ENCODE data around the gene RIC3. TPM values are rescaled to one million over a fixed set of nuclear protein-coding genes. Genes with fewer than 3 reads are reported as not detected.

RIC3 gene
- total RNA-seq, 1 donor from 2014 or later: 5.3 TPM

DNA sequence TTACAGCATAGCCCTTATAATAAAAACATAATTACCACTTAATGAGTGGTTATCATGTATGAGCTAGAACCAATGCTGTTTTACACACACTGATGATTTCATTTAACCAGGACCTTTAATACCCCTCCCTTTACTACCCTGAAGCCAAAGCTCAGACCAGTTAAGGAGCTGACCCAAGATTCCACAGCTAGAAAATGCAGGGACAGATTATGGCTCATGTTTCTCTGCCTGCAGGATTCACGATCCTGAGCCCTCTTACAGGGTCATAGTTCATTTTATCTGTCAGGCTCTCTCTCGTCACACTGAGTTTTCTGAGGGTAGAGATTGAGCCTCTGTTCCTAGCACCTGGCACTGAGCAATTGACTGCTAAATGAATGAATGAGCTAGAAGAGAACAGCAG is 60.4 kb downstream of the RIC3 start:
- H3K4me3 ChIP-seq: no peak overlapping the region
- no peaks in the 10 kb centered on the region for H3K4me1 ChIP-seq
- H3K9me3 ChIP-seq: no peaks in the 10 kb centered on the region
- TF ChIP-seq, protein P1, sequence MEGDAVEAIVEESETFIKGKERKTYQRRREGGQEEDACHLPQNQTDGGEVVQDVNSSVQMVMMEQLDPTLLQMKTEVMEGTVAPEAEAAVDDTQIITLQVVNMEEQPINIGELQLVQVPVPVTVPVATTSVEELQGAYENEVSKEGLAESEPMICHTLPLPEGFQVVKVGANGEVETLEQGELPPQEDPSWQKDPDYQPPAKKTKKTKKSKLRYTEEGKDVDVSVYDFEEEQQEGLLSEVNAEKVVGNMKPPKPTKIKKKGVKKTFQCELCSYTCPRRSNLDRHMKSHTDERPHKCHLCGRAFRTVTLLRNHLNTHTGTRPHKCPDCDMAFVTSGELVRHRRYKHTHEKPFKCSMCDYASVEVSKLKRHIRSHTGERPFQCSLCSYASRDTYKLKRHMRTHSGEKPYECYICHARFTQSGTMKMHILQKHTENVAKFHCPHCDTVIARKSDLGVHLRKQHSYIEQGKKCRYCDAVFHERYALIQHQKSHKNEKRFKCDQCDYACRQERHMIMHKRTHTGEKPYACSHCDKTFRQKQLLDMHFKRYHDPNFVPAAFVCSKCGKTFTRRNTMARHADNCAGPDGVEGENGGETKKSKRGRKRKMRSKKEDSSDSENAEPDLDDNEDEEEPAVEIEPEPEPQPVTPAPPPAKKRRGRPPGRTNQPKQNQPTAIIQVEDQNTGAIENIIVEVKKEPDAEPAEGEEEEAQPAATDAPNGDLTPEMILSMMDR (IDR thresholded peaks at IDR 0.05): no peak
- H3K36me3 ChIP-seq: peaks cover 0 to 36% of the 10 kb centered on the region in 2 donors
- no peaks in the 10 kb centered on the region for H3K27me3 ChIP-seq
- H3K27ac ChIP-seq: no peak overlapping the region
- intact Hi-C loops (cut with DNase I): no loop called here
- no peak for DNase-seq (ENCODE audit: low spot score in 2 of 2)

DNA sequence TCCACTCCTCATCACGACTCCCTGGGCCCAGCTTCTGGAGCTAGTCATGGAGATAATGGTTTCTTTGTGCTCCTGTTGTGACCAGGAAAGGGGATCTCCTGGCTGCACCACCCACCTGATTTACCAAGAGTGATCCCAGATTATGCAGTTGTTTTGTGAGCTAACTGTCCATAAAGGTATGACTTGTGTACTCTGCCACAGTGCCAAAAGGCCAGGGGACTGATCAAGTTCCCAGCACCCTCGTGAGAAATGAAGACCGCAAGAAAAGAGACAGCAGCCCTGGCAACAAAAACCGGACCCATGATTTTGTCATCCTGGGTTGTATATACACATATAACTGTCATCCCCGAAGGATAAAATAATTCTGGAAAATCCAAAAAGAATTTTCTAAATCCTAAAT is 61.2 kb downstream of the RIC3 start:
- TF ChIP-seq, protein P1 (IDR thresholded peaks at IDR 0.05): no peak
- no peaks in the 10 kb centered on the region for H3K27me3 ChIP-seq
- intact Hi-C loops (cut with DNase I): no loop called here

DNA sequence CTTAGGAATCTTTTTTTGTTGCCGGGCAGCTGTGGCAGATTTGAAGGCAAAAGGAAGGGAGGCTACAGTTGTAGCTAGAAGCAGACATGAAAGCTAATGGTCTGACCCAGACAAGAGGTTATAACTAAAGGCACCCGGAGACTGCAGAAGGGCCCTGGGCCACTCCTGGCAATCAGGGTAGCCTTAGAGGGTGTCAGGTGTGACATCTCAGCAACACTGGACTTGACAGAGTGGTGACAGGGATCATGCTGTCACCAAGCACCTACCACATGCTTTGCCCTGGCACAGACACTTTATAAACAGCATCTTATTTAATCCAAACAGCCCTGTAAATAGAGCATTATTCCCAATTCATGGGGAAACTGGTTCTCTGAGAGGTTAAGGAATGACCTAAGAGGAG is 62.1 kb downstream of the RIC3 start:
- Histone ChIP-seq H3K4me1 (no peaks in the 10 kb centered on the region), H3K4me3 (no peak overlapping the region), H3K9me3 (no peaks in the 10 kb centered on the region), H3K27me3 (no peaks in the 10 kb centered on the region), H3K36me3 (peaks cover 3 to 46% of the 10 kb centered on the region in 2 donors), H3K27ac (no peak overlapping the region)
- TF ChIP-seq, protein P1 (IDR thresholded peaks at IDR 0.05): no peak
- intact Hi-C loops (cut with DNase I): no loop called here
- no peak for DNase-seq (ENCODE audit: low spot score in 2 of 2)

More for the DNA sequence above, 61.2 kb downstream of the RIC3 start:
- Histone ChIP-seq H3K27ac (no peak overlapping the region), H3K36me3 (peaks cover 0 to 39% of the 10 kb centered on the region in 2 donors), H3K9me3 (no peaks in the 10 kb centered on the region), H3K4me3 (no peak overlapping the region), H3K4me1 (no peaks in the 10 kb centered on the region)
- no peak for DNase-seq (ENCODE audit: low spot score in 2 of 2)

DNA sequence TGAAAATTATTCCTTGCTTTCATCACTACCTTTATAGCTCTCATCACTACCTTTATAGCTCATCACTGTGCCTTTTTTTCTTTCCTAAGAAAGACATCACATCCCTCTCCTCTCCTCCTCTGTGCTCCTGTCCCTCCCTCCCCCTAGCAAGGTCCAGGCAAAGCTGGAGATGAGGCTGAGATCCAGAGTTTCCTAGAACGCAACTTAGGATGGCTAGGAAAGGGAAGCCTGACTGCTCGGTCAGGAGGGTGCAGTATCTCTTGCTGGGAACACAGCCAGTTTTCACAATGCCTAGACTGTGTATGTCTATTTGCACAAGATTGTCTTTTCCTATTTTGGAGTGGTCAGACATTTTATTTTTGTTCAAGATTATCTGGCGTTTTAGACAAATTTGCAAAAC is 63.2 kb downstream of the RIC3 start:
- intact Hi-C loops (cut with DNase I): no loop called here
- Histone ChIP-seq H3K4me3 (no peak overlapping the region), H3K27me3 (no peaks in the 10 kb centered on the region), H3K36me3 (peaks cover 13 to 56% of the 10 kb centered on the region in 2 donors), H3K27ac (no peak overlapping the region), H3K4me1 (no peaks in the 10 kb centered on the region), H3K9me3 (no peaks in the 10 kb centered on the region)
- no peak for DNase-seq (ENCODE audit: low spot score in 2 of 2)
- TF ChIP-seq, protein P1 (IDR thresholded peaks at IDR 0.05): no peak

DNA sequence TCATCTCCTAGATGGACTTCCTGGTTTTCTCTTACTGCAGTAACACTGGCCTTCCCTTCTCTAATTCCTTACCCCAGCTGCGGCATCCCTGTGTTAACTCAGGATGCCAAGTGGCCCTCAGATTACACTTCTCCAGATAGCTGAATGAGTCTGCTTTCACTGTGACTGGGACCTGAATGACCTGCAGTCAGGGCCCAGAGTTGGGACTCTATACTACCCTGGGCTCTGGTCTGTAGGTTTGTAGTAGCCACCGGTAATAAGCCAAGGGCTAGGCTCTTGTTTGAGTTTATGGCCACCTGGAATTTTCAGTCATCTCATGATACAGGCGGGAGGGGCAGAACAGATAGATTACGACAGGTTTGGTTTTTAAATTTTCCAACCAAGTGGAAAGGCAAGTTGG is 63.7 kb downstream of the RIC3 start:
- Histone ChIP-seq H3K4me1 (no peaks in the 10 kb centered on the region), H3K4me3 (no peak overlapping the region), H3K27ac (no peak overlapping the region), H3K27me3 (no peaks in the 10 kb centered on the region), H3K36me3 (peaks cover 15 to 59% of the 10 kb centered on the region in 2 donors), H3K9me3 (no peaks in the 10 kb centered on the region)
- DNase-seq (ENCODE audit: low spot score in 2 of 2): no peak
- intact Hi-C loops (cut with DNase I): no loop called here
- TF ChIP-seq, protein P1 (IDR thresholded peaks at IDR 0.05): no peak

DNA sequence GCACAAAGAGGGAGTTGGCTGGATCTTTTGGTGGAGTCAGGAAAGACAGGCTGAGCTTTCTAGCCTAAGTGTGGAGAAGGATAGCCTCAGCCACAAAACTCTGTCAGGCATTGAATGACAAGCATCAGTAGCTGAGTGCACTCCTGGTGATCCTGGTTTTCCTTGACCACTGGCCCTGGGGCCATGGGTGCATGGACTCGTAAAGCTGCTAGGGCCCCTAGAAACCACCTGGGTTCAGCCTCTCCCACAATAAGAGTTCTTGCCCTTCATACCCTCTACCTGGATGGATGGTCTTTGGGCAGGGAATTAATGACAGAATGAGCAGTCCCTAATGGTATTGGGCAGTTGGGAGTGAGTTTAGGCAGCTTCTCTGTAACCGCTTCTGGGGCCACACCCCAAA is 64.9 kb downstream of the RIC3 start:
- H3K27ac ChIP-seq: no peak overlapping the region
- H3K4me3 ChIP-seq: no peak overlapping the region
- peaks cover 15 to 68% of the 10 kb centered on the region in 2 donors for H3K36me3 ChIP-seq
- no peaks in the 10 kb centered on the region for H3K4me1 ChIP-seq
- TF ChIP-seq, protein P1 (IDR thresholded peaks at IDR 0.05): no peak
- no peaks in the 10 kb centered on the region for H3K27me3 ChIP-seq
- intact Hi-C loops (cut with DNase I): no loop called here
- H3K9me3 ChIP-seq: no peaks in the 10 kb centered on the region
- no peak for DNase-seq (ENCODE audit: low spot score in 2 of 2)
